H9 (cell line): ENCODE data around the gene HNRNPH1. TPM values are rescaled to one million over a fixed set of nuclear protein-coding genes. Genes with fewer than 3 reads are reported as not detected.

Experiments used
- DNase-seq: peaks from one replicate; pipeline ENCODE4 v3.0.0-alpha.2; 2017
- H2AFZ ChIP-seq: one replicate; pipeline ENCODE4 v1.6.1; 2013; ENCODE audit warnings: mild to moderate bottlenecking, low read length, control low read depth, moderate library complexity
- H2AK5ac ChIP-seq: 2 replicates; pipeline ENCODE4 v1.6.1; 2013; ENCODE audit warnings: low read length, control low read depth, mixed read lengths; ENCODE audit not compliant: insufficient read length
- H2BK120ac ChIP-seq: one replicate; pipeline ENCODE4 v1.6.1; 2013; ENCODE audit warnings: low read depth, mild to moderate bottlenecking, low read length, control low read depth, inconsistent platforms; ENCODE audit not compliant: poor library complexity, severe bottlenecking
- H2BK12ac ChIP-seq: 2 replicates; pipeline ENCODE4 v1.6.1; 2013; ENCODE audit warnings: low read length, control low read depth, mixed read lengths, low read depth; ENCODE audit not compliant: insufficient read length
- H2BK15ac ChIP-seq: 2 replicates; pipeline ENCODE4 v1.6.1; 2013; ENCODE audit warnings: low read depth, low read length, control low read depth
- H2BK20ac ChIP-seq: one replicate; pipeline ENCODE4 v1.6.1; 2013; ENCODE audit warnings: low read depth, mild to moderate bottlenecking, low read length, control low read depth, inconsistent platforms; ENCODE audit not compliant: poor library complexity, severe bottlenecking
- H2BK5ac ChIP-seq: 2 replicates; pipeline ENCODE4 v1.6.1; 2013; ENCODE audit warnings: low read length, control low read depth, mixed read lengths; ENCODE audit not compliant: insufficient read length
- H3K14ac ChIP-seq: 2 replicates; pipeline ENCODE4 v1.6.1; 2013; ENCODE audit warnings: low read length, control low read depth; ENCODE audit not compliant: insufficient read depth
- H3K18ac ChIP-seq: 2 replicates; pipeline ENCODE4 v1.6.1; 2013; ENCODE audit warnings: low read depth, mild to moderate bottlenecking, mixed read lengths, low read length, control low read depth; ENCODE audit not compliant: insufficient read length
- H3K23ac ChIP-seq: 2 replicates; pipeline ENCODE4 v1.6.1; 2013; ENCODE audit warnings: low read length, control low read depth, mixed read lengths, low read depth; ENCODE audit not compliant: insufficient read length
- H3K23me2 ChIP-seq: 2 replicates; pipeline ENCODE4 v1.6.1; 2013; ENCODE audit warnings: low read depth, mild to moderate bottlenecking, mixed read lengths, low read length, control low read depth; ENCODE audit not compliant: insufficient read length, poor library complexity, severe bottlenecking
- H3K27ac ChIP-seq: 2 replicates; pipeline ENCODE4 v1.5.1; 2013; ENCODE audit warnings: low read length, control low read depth, mixed read lengths, low read depth; ENCODE audit not compliant: insufficient read length
- H3K27me3 ChIP-seq: 2 replicates; pipeline ENCODE4 v1.6.1; 2013; ENCODE audit warnings: low read length, control low read depth, inconsistent platforms; ENCODE audit not compliant: insufficient read depth
- H3K4ac ChIP-seq: 2 replicates; pipeline ENCODE4 v1.6.1; 2013; ENCODE audit warnings: low read depth, mild to moderate bottlenecking, control low read depth, inconsistent platforms, low read length, moderate library complexity
- H3K4me1 ChIP-seq: 2 replicates; pipeline ENCODE4 v1.6.1; 2013; ENCODE audit warnings: low read length, control low read depth, inconsistent platforms; ENCODE audit not compliant: insufficient read depth
- H3K4me2 ChIP-seq: 2 replicates; pipeline ENCODE4 v1.6.1; 2013; ENCODE audit warnings: low read length, control low read depth, mixed read lengths; ENCODE audit not compliant: insufficient read length, insufficient read depth
- H3K56ac ChIP-seq: 2 replicates; pipeline ENCODE4 v1.6.1; 2013; ENCODE audit warnings: low read depth, mild to moderate bottlenecking, mixed read lengths, low read length, control low read depth; ENCODE audit not compliant: insufficient read length
- H3K79me1 ChIP-seq: 2 replicates; pipeline ENCODE4 v1.6.1; 2013; ENCODE audit warnings: low read depth, mild to moderate bottlenecking, moderate library complexity, low read length, control low read depth, inconsistent platforms; ENCODE audit not compliant: insufficient read depth, poor library complexity, severe bottlenecking
- H3K79me2 ChIP-seq: 2 replicates; pipeline ENCODE4 v1.6.1; 2013; ENCODE audit warnings: low read length, control low read depth, inconsistent platforms; ENCODE audit not compliant: insufficient read depth
- H3K9ac ChIP-seq: 2 replicates; pipeline ENCODE4 v1.6.1; 2013; ENCODE audit warnings: low read length, control low read depth, mixed read lengths; ENCODE audit not compliant: insufficient read length; ENCODE audit errors: extremely low read depth
- H3K9me3 ChIP-seq: one replicate; pipeline ENCODE4 v1.6.1; 2013; ENCODE audit warnings: low read depth, low read length, inconsistent platforms; ENCODE audit not compliant: control insufficient read depth
- H3T11ph ChIP-seq: one replicate; pipeline ENCODE4 v1.6.1; 2013; ENCODE audit warnings: mild to moderate bottlenecking, low read length, control low read depth, inconsistent platforms
- H4K20me1 ChIP-seq: one replicate; pipeline ENCODE4 v1.6.1; 2013; ENCODE audit not compliant: control insufficient read depth, insufficient read length, insufficient read depth
- H4K5ac ChIP-seq: 2 replicates; pipeline ENCODE4 v1.6.1; 2013; ENCODE audit warnings: low read depth, mild to moderate bottlenecking, mixed read lengths, low read length, control low read depth; ENCODE audit not compliant: insufficient read length
- H4K8ac ChIP-seq: replicated peaks from 2 replicates; pipeline ENCODE4 v1.6.1; 2013; ENCODE audit warnings: low read length, control low read depth, mixed read lengths, low read depth; ENCODE audit not compliant: insufficient read length
- H4K91ac ChIP-seq: 2 replicates; pipeline ENCODE4 v1.6.1; 2013; ENCODE audit warnings: low read depth, mild to moderate bottlenecking, moderate library complexity, mixed read lengths, low read length, control low read depth; ENCODE audit not compliant: insufficient read length
- H3K27ac Mint-ChIP-seq, 3 experiments: 2 replicates in 2 of 3; 3 replicates in 1 of 3; pipeline ENCODE4 v1.8.0; 2020 to 2021; ENCODE audit warnings: mixed read lengths in 3 of 3, mild to moderate bottlenecking in 1 of 3, moderate library complexity in 1 of 3
- H3K27me3 Mint-ChIP-seq: 2 replicates; pipeline ENCODE4 v1.8.0; 2021; ENCODE audit warnings: low read depth, mild to moderate bottlenecking, moderate library complexity, mixed read lengths
- H3K36me3 Mint-ChIP-seq, 3 experiments: 2 replicates in 2 of 3; 3 replicates in 1 of 3; pipeline ENCODE4 v1.8.0; 2020 to 2021; ENCODE audit warnings: low read depth in 3 of 3, mixed read lengths in 3 of 3; ENCODE audit not compliant: insufficient read depth in 1 of 3
- H3K4me1 Mint-ChIP-seq, 2 experiments: 2 replicates each; pipeline ENCODE4 v1.8.0; 2020; ENCODE audit warnings: mixed read lengths in 2 of 2
- H3K4me3 Mint-ChIP-seq, 2 experiments: 2 replicates in 1 of 2; 3 replicates in 1 of 2; pipeline ENCODE4 v1.8.0; 2020 to 2021; ENCODE audit warnings: mild to moderate bottlenecking in 2 of 2, mixed read lengths in 2 of 2, moderate library complexity in 1 of 2
- H3K9me3 Mint-ChIP-seq, 2 experiments: 2 replicates in 1 of 2; 3 replicates in 1 of 2; pipeline ENCODE4 v1.8.0; 2020; ENCODE audit warnings: mild to moderate bottlenecking in 2 of 2, mixed read lengths in 2 of 2, moderate library complexity in 1 of 2
- WGBS: extraction: QIAGEN DNeasy Blood & Tissue Kit; methylation state at CpG from one replicate; pipeline ENCODE4 v1.1.7; 2013; ENCODE audit warnings: missing lambda C conversion rate, low lambda C conversion rate, mixed read lengths; ENCODE audit not compliant: insufficient read length; ENCODE audit errors: extremely low coverage; 5-methylcytosine and 5-hydroxymethylcytosine counted together
- total RNA-seq: library from RNA; stranded (reverse); gene quantifications from 2 replicates; pipeline ENCODE4 v1.2.1, GENCODE V29; 2021
- TF ChIP-seq, protein P1 (sequence below): fragments of 200-600 bp; sonication (generic); conservative IDR thresholded peaks from 3 replicates; pipeline ENCODE4 v1.8.0; 2021; ENCODE audit warnings: antibody characterized with exemption, mild to moderate bottlenecking

The HNRNPH1 gene
- total RNA-seq, 1 experiment from 2014 or later = 1,066 TPM

DNA sequence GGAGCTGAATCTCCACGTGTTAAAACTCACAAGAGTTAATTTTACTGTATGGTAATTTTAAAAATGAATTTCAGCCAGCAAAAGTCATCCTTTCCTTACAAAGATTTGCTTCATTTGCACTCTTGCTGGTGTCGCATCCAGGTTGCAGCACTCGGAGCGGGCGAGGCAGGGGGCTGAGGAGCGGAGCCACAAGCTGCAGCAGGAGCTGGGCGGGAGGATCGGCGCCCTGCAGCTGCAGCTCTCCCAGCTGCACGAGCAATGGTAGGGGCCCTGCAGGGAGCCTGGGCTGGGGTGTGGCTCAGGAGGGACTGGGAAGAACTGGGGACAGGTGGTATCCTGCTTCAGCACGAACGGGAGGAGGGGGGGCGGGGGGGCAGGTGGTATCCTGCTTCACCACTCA is 27.1 kb downstream of the HNRNPH1 start:
- Histone ChIP-seq H2AK5ac (no peak overlapping the region), H2BK12ac (no peak overlapping the region), H3K18ac (no peak overlapping the region), H4K20me1 (no peaks in the 10 kb centered on the region), H2AFZ (no peak overlapping the region), H3K4ac (no peak overlapping the region), H3K23me2 (no peaks in the 10 kb centered on the region), H3K23ac (no peak overlapping the region), H3K79me2 (no peaks in the 10 kb centered on the region), H3K56ac (no peak overlapping the region), H3K14ac (no peak overlapping the region), H4K5ac (no peak overlapping the region), H3K4me1 (no peaks in the 10 kb centered on the region), H3T11ph (no peak overlapping the region), H3K9me3 (no peaks in the 10 kb centered on the region), H4K91ac (no peak overlapping the region), H3K79me1 (no peaks in the 10 kb centered on the region), H3K27ac (no peak overlapping the region), H2BK5ac (no peak overlapping the region), H3K27me3 (no peaks in the 10 kb centered on the region), H2BK120ac (no peak overlapping the region), H2BK20ac (no peak overlapping the region), H4K8ac (no peak overlapping the region), H3K9ac (no peak overlapping the region), H2BK15ac (no peak overlapping the region), H3K4me2 (no peak overlapping the region)
- H3K4me3 Mint-ChIP-seq = no peak overlapping the region
- H3K27ac Mint-ChIP-seq = no peak overlapping the region
- DNase-seq = no peak
- H3K4me1 Mint-ChIP-seq = no peaks in the 10 kb centered on the region
- no peaks in the 10 kb centered on the region for H3K27me3 Mint-ChIP-seq
- TF ChIP-seq, protein P1, sequence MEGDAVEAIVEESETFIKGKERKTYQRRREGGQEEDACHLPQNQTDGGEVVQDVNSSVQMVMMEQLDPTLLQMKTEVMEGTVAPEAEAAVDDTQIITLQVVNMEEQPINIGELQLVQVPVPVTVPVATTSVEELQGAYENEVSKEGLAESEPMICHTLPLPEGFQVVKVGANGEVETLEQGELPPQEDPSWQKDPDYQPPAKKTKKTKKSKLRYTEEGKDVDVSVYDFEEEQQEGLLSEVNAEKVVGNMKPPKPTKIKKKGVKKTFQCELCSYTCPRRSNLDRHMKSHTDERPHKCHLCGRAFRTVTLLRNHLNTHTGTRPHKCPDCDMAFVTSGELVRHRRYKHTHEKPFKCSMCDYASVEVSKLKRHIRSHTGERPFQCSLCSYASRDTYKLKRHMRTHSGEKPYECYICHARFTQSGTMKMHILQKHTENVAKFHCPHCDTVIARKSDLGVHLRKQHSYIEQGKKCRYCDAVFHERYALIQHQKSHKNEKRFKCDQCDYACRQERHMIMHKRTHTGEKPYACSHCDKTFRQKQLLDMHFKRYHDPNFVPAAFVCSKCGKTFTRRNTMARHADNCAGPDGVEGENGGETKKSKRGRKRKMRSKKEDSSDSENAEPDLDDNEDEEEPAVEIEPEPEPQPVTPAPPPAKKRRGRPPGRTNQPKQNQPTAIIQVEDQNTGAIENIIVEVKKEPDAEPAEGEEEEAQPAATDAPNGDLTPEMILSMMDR = no peak
- peaks cover 52 to 94% (median 87%) of the 10 kb centered on the region in 3 experiments for H3K36me3 Mint-ChIP-seq
- no peaks in the 10 kb centered on the region for H3K9me3 Mint-ChIP-seq
- WGBS = no CpG with 5 or more reads among the region's 13 CpGs
